HuH-7 (cell line): ENCODE results near the gene PRKCE.

Experiments
- DNase-seq: peaks from one replicate; pipeline ENCODE4 v3.0.0; 2011; ENCODE audit warnings: low spot score

Gene PRKCE

GRCh38 chr2:46014911-46015654 lies 363.6 kb downstream of the PRKCE start:
- DNase-seq: no peak

GRCh38 chr2:46015671-46016070 lies 364.2 kb downstream of the PRKCE start:
- no peak for DNase-seq

- DNase-seq: no peak
Measured at GRCh38 chr2:46016091-46016490, 364.6 kb downstream of the PRKCE start.

- DNase-seq: no peak
Measured at GRCh38 chr2:46018773-46019591, 367.5 kb downstream of the PRKCE start.

GRCh38 chr2:46020416-46020815 lies 368.9 kb downstream of the PRKCE start:
- no peak for DNase-seq

- DNase-seq: no peak
Measured at GRCh38 chr2:46023165-46023854, 371.8 kb downstream of the PRKCE start.

- DNase-seq: no peak
Measured at GRCh38 chr2:46024146-46024779, 372.8 kb downstream of the PRKCE start.

GRCh38 chr2:46025081-46025480 lies 373.6 kb downstream of the PRKCE start:
- no peak for DNase-seq

GRCh38 chr2:46025676-46026075 lies 374.2 kb downstream of the PRKCE start:
- no peak for DNase-seq

GRCh38 chr2:46026431-46026830 lies 375.0 kb downstream of the PRKCE start:
- DNase-seq: no peak

- DNase-seq: no peak
Measured at GRCh38 chr2:46029332-46029811, 377.9 kb downstream of the PRKCE start.

GRCh38 chr2:46030330-46030729 lies 378.9 kb downstream of the PRKCE start:
- no peak for DNase-seq

- no peak for DNase-seq
Measured at GRCh38 chr2:46032161-46032813, 380.8 kb downstream of the PRKCE start.

GRCh38 chr2:46032996-46033395 lies 381.5 kb downstream of the PRKCE start:
- DNase-seq: no peak

GRCh38 chr2:46034535-46034934 lies 383.1 kb downstream of the PRKCE start:
- DNase-seq: no peak

- DNase-seq: no peak
Measured at GRCh38 chr2:46036929-46037328, 385.5 kb downstream of the PRKCE start.

GRCh38 chr2:46039543-46040303 lies 388.2 kb downstream of the PRKCE start:
- DNase-seq: no peak

GRCh38 chr2:46040563-46041155 lies 389.2 kb downstream of the PRKCE start:
- no peak for DNase-seq

GRCh38 chr2:46041434-46041833 lies 390.0 kb downstream of the PRKCE start:
- DNase-seq: no peak

GRCh38 chr2:46042207-46042637 lies 390.7 kb downstream of the PRKCE start:
- DNase-seq: no peak
